Ovary (tissue), 9 donors: ENCODE results near the gene CRY2. TPM values are rescaled to one million over a fixed set of nuclear protein-coding genes. Genes with fewer than 3 reads are reported as not detected.

Source experiments
- DNase-seq, 5 donors: peaks; one replicate each; pipeline ENCODE4 v3.0.0-alpha.2; 2019 to 2020
- H3K27ac ChIP-seq, 2 donors: fragments of 200-600 bp; one replicate each; pipeline versions ENCODE4 v1.5.1 to v1.8.0; 2019 to 2022
- H3K27me3 ChIP-seq: fragments of 200-600 bp; one replicate; pipeline ENCODE4 v1.8.0; 2022
- H3K36me3 ChIP-seq: fragments of 200-600 bp; sonication (generic); one replicate; pipeline ENCODE4 v1.5.1; 2019
- H3K4me1 ChIP-seq: one replicate; pipeline ENCODE4 v1.8.1; 2013; ENCODE audit warnings: mild to moderate bottlenecking, moderate library complexity; ENCODE audit not compliant: insufficient read depth
- H3K4me3 ChIP-seq: fragments of 200-600 bp; sonication (generic); one replicate; pipeline ENCODE4 v1.5.1; 2017
- H3K9me3 ChIP-seq, 2 donors: fragments of 200-600 bp in 1 of 2; sonication (generic) in 1 of 2; one replicate each; pipeline versions ENCODE4 v1.5.1 to v1.8.1; 2013 to 2019; ENCODE audit warnings: mild to moderate bottlenecking in 1 of 2, moderate library complexity in 1 of 2
- CTCF ChIP-seq, 3 donors: fragments of 450-650 bp in 2 of 3; fragments of 200-600 bp in 1 of 3; IDR thresholded peaks; one replicate each; pipeline versions ENCODE4 v1.5.1 to v1.8.0; 2016 to 2022; ENCODE audit warnings: antibody characterized with exemption in 3 of 3, mild to moderate bottlenecking in 1 of 3
- EP300 ChIP-seq: sonication (generic); formaldehyde crosslinking; IDR thresholded peaks from one replicate; pipeline ENCODE4 v1.6.1; 2017; ENCODE audit warnings: antibody characterized with exemption
- POLR2A ChIP-seq: fragments of 450-650 bp; IDR thresholded peaks from one replicate; pipeline ENCODE4 v1.6.1; 2017; ENCODE audit warnings: antibody characterized with exemption, mild to moderate bottlenecking, moderate library complexity
- WGBS, 3 donors: extraction: QIAGEN DNeasy Blood & Tissue Kit in 1 of 3; methylation state at CpG; one replicate each; pipeline versions ENCODE4 v1.1.5 to v1.1.7; 2013 to 2017; 5-methylcytosine and 5-hydroxymethylcytosine counted together
- intact Hi-C, 4 donors: fragments of 100-400 bp; cut with DNase I; formaldehyde crosslinking; loops; one replicate each; pipeline versions ENCODE4 v1.11.0 to v1.15.1; 2022 to 2023
- polyA plus RNA-seq, 2 donors: library from polyadenylated mRNA; stranded (reverse); fragments of 200-250 nt in 1 of 2; fragments of 350-450 nt in 1 of 2; fragmentation: Illumina TruSeq in 1 of 2; extraction: RNeasy Lipid Tissue Mini Kit (QIAGEN cat#74804) in 1 of 2; gene quantifications; one replicate each; pipeline ENCODE4 v1.2.3, GENCODE V29; 2013 to 2014
- total RNA-seq, 7 donors: library from RNA; depleted of rRNA in 2 of 7; stranded (reverse); fragments of >200 nt in 2 of 7; fragmentation: NEBNext Ultra II Directional in 3 of 7; extraction: Animal tissue kit (Norgen Biotek cat#: 25700) in 3 of 7; gene quantifications; one replicate each; pipeline versions ENCODE4 v1.1.0 to v1.2.4, GENCODE V29; 2016 to 2023
- donor health status: DM: no; HTN: no; CAD: no; lungs with moderate emphysema.
- donor health status: DM: no; HTN: no; CAD: no.
- donor health status: Bipolar disorder and iron deficiency.
- donor health status: DM: yes; HTN: yes; CAD: no.
- donor health status: DM: no; HTN: no; CAD: no.
- donor health status: DM: yes; HTN: yes; CAD: no.

Gene CRY2
- total and polyA plus RNA-seq, 9 donors, result 37.2 to 94.2 (median 51.9) TPM

- H3K9me3 ChIP-seq, result no peaks in the 10 kb centered on the region
- no peaks in the 10 kb centered on the region for H3K36me3 ChIP-seq
- no peak overlapping the region for H3K27ac ChIP-seq
- intact Hi-C loops, result no loop called here
- DNase-seq, result peak in 1 of 5 donors; percentile 20
- 73 to 76% (median 75%) methylated on average over 7 of the region's 7 CpGs for WGBS, 3 donors
- H3K4me1 ChIP-seq, result no peaks in the 10 kb centered on the region
- H3K27me3 ChIP-seq, result no peaks in the 10 kb centered on the region
- TF ChIP-seq POLR2A (no peak), CTCF (IDR thresholded peaks at IDR 0.05) (no peak)
- no peak overlapping the region for H3K4me3 ChIP-seq
Observed at GRCh38 chr11:45812581-45813548, 34.4 kb upstream of the CRY2 start.

DNA sequence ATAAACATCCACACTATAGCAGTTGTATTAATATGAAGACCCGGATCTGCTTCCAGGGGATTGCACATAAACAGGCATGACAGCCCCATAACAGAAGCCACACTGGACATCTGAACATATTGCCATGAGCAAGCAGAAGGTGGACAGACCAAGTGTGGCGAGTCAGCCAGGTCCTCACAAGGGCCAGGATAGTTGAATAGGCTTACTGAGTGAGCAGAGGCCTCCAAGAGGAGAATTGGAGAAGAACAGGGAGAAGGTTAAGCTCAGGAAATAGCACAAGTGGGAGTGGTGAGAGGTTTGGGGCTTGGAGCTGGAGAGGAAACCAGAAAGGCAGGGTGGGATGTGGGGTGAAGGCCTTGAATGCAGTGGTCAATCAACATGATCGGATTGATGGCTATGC is 31.5 kb upstream of the CRY2 start:
- Histone ChIP-seq H3K27me3 (no peaks in the 10 kb centered on the region), H3K27ac (no peak overlapping the region), H3K36me3 (no peaks in the 10 kb centered on the region), H3K4me1 (no peaks in the 10 kb centered on the region), H3K9me3 (no peaks in the 10 kb centered on the region), H3K4me3 (no peak overlapping the region)
- TF ChIP-seq EP300 (no peak), CTCF (IDR thresholded peaks at IDR 0.05) (no peak), POLR2A (no peak)
- intact Hi-C loops, result no loop called here
- peak in 1 of 5 donors; percentile 3 for DNase-seq
- 76 to 87% (median 83%) methylated on average over 3 of the region's 3 CpGs for WGBS, 3 donors

DNA sequence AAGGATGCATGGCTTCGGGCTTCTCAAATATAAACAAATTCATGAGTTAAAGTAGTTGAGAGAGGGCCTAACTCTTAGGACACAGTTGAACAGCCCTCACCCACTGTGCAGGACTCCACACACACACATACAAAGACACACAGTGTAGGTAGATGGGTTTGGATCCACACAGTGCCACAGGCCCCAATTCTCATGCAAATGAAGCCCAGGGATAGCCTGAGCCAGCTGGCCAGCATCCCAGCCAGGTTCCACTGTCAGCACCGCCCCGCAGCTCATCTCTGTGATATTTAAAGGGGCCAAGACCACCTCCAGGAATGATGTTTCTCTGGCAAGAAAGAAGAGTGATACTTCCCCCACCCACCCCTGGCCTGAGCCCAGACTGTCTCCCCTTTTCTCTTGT is 30.7 kb upstream of the CRY2 start:
- Histone ChIP-seq H3K36me3 (no peaks in the 10 kb centered on the region), H3K4me3 (no peak overlapping the region), H3K4me1 (no peaks in the 10 kb centered on the region), H3K27ac (no peak overlapping the region), H3K27me3 (no peaks in the 10 kb centered on the region), H3K9me3 (no peaks in the 10 kb centered on the region)
- DNase-seq, result peak in 1 of 5 donors; percentile 29
- TF ChIP-seq EP300 (no peak), POLR2A (no peak), CTCF (IDR thresholded peaks at IDR 0.05) (no peak)
- intact Hi-C loops, result no loop called here
- WGBS, 3 donors, result 37 to 41% (median 40%) methylated on average over 3 of the region's 3 CpGs

DNA sequence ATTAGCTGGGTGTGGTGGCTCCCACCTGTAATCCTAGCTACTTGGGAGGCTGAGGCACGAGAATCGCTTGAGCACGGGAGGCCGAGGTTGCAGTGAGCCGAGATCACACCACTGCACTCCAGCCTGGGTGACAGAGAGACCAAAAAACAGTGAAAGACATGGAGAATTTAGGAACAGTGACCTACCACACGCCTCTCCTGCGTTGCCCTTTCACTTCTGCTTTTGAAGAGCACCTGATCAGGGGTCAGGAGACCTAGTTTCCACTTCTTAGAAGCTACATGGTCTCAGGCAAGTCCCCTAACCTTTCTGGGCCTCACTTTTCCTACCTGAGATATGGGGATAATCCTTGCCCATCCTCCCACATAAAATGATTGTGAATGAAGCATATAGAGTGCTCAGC is 30.1 kb upstream of the CRY2 start:
- Histone ChIP-seq H3K9me3 (no peaks in the 10 kb centered on the region), H3K4me3 (no peak overlapping the region), H3K27ac (no peak overlapping the region), H3K4me1 (no peaks in the 10 kb centered on the region), H3K36me3 (no peaks in the 10 kb centered on the region), H3K27me3 (no peaks in the 10 kb centered on the region)
- intact Hi-C loops, result no loop called here
- peak in 1 of 5 donors; percentile 21 for DNase-seq
- WGBS, 3 donors, result 96% methylated on average over 7 of the region's 7 CpGs
- TF ChIP-seq EP300, result no peak
- no peak for TF ChIP-seq POLR2A
- TF ChIP-seq CTCF (IDR thresholded peaks at IDR 0.05), result no peak
